SK-N-SH treated with all-trans-retinoic acid at 6 μM for 48 hours (cell line): ENCODE measurements around the gene DLG2.

Source experiments
- ARNTL ChIP-seq: fragments of 450-650 bp; formaldehyde crosslinking; IDR thresholded peaks from 2 replicates; pipeline ENCODE4 v1.5.0; 2020; ENCODE audit warnings: low read depth, mild to moderate bottlenecking, moderate library complexity, borderline replicate concordance
- BACH2 ChIP-seq: fragments of 250-450 bp; sonication (Bioruptor Pico); IDR thresholded peaks from 2 replicates; pipeline ENCODE4 v1.9.0; 2021; ENCODE audit warnings: mild to moderate bottlenecking, borderline replicate concordance
- ESRRG ChIP-seq: fragments of 250-450 bp; sonication (Bioruptor Pico); IDR thresholded peaks from 2 replicates; pipeline ENCODE4 v1.6.1; 2021; ENCODE audit warnings: mild to moderate bottlenecking
- ISL1 ChIP-seq: fragments of 250-450 bp; sonication (Bioruptor Pico); IDR thresholded peaks from 2 replicates; pipeline ENCODE4 v2.1.2; 2022; ENCODE audit warnings: mild to moderate bottlenecking, moderate library complexity
- OSR1 ChIP-seq: fragments of 250-450 bp; sonication (Bioruptor Pico); IDR thresholded peaks from 2 replicates; pipeline ENCODE4 v1.8.0; 2022; ENCODE audit warnings: moderate library complexity, mild to moderate bottlenecking, inconsistent platforms
- PPARA ChIP-seq: fragments of 250-450 bp; sonication (Bioruptor Pico); IDR thresholded peaks from 2 replicates; pipeline ENCODE4 v1.5.0; 2020; ENCODE audit warnings: mild to moderate bottlenecking, borderline replicate concordance
- RARB ChIP-seq: fragments of 250-450 bp; sonication (Bioruptor Pico); IDR thresholded peaks from 2 replicates; pipeline ENCODE4 v1.8.0; 2021; ENCODE audit warnings: mild to moderate bottlenecking, moderate library complexity
- SNAI2 ChIP-seq: fragments of 250-450 bp; sonication (Bioruptor Pico); IDR thresholded peaks from 2 replicates; pipeline ENCODE4 v1.5.0; 2020; ENCODE audit warnings: mild to moderate bottlenecking, moderate library complexity
- TCF4 ChIP-seq: fragments of 250-450 bp; sonication (Bioruptor Pico); IDR thresholded peaks from 2 replicates; pipeline ENCODE4 v1.8.0; 2021; ENCODE audit warnings: mild to moderate bottlenecking, moderate library complexity, borderline replicate concordance
- ZC3H10 ChIP-seq: fragments of 250-450 bp; sonication (Bioruptor Pico); IDR thresholded peaks from 2 replicates; pipeline ENCODE4 v1.5.1; 2021; ENCODE audit warnings: mild to moderate bottlenecking, moderate library complexity
- ZFP3 ChIP-seq: fragments of 250-450 bp; sonication (Bioruptor Pico); IDR thresholded peaks from 2 replicates; pipeline ENCODE4 v1.5.0; 2020; ENCODE audit warnings: mild to moderate bottlenecking, moderate library complexity
- ZFP30 ChIP-seq: fragments of 450-650 bp; formaldehyde crosslinking; IDR thresholded peaks from 2 replicates; pipeline ENCODE4 v1.5.0; 2022; ENCODE audit warnings: mild to moderate bottlenecking, moderate library complexity
- TF ChIP-seq, protein P1 (sequence below): fragments of 250-450 bp; sonication (Bioruptor Pico); IDR thresholded peaks from 2 replicates; pipeline ENCODE4 v1.8.0; 2020; ENCODE audit warnings: mild to moderate bottlenecking, moderate library complexity, borderline replicate concordance
- TF ChIP-seq, protein P2 (sequence below): fragments of 250-450 bp; sonication (Bioruptor Pico); IDR thresholded peaks from 2 replicates; pipeline ENCODE4 v1.5.1; 2020; ENCODE audit warnings: low read depth, mild to moderate bottlenecking, moderate library complexity

DNA sequence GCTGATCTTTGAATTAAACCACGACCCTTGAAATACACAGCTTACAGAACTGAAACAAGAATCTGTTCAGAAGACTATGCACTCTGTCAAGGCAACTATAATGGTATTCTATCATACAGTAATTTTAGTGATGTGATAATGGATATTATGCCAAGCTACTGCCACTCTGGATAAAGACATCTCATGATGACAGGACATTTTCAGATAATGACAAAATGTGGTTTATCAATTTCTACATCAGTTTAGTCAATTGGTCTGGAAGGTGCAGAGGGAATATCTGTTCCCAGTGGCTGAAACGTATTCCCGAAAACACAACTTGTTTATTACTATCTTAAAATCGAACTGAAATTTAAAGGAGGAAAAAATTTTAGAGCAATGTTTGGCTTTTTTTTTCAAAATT, 1331.3 kb downstream of the DLG2 start:
- TF ChIP-seq, protein P1, sequence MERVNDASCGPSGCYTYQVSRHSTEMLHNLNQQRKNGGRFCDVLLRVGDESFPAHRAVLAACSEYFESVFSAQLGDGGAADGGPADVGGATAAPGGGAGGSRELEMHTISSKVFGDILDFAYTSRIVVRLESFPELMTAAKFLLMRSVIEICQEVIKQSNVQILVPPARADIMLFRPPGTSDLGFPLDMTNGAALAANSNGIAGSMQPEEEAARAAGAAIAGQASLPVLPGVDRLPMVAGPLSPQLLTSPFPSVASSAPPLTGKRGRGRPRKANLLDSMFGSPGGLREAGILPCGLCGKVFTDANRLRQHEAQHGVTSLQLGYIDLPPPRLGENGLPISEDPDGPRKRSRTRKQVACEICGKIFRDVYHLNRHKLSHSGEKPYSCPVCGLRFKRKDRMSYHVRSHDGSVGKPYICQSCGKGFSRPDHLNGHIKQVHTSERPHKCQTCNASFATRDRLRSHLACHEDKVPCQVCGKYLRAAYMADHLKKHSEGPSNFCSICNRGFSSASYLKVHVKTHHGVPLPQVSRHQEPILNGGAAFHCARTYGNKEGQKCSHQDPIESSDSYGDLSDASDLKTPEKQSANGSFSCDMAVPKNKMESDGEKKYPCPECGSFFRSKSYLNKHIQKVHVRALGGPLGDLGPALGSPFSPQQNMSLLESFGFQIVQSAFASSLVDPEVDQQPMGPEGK (CRISPR knock-in tag): no peak
- TF ChIP-seq ZC3H10 (CRISPR knock-in tag) (no peak), TCF4 (CRISPR knock-in tag) (no peak), ZFP3 (CRISPR knock-in tag) (no peak), PPARA (no peak), SNAI2 (CRISPR knock-in tag) (no peak), ESRRG (CRISPR knock-in tag) (no peak), ARNTL (CRISPR knock-in tag) (no peak), BACH2 (CRISPR knock-in tag) (no peak), OSR1 (CRISPR knock-in tag) (no peak), ISL1 (CRISPR knock-in tag) (no peak), RARB (CRISPR knock-in tag) (no peak), ZFP30 (CRISPR knock-in tag) (no peak)
- TF ChIP-seq, protein P2, sequence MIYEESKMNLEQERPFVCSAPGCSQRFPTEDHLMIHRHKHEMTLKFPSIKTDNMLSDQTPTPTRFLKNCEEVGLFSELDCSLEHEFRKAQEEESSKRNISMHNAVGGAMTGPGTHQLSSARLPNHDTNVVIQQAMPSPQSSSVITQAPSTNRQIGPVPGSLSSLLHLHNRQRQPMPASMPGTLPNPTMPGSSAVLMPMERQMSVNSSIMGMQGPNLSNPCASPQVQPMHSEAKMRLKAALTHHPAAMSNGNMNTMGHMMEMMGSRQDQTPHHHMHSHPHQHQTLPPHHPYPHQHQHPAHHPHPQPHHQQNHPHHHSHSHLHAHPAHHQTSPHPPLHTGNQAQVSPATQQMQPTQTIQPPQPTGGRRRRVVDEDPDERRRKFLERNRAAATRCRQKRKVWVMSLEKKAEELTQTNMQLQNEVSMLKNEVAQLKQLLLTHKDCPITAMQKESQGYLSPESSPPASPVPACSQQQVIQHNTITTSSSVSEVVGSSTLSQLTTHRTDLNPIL (CRISPR knock-in tag): no peak
